NCI-H1105 treated with DMSO at 0.1 percent for 48 hours (cell line): Measurements from ENCODE around the gene LHPP.

Experiments
- DNase-seq: peaks from one replicate; lab custom pipeline; 2025; lab: John Stamatoyannopoulos, UW

LHPP gene

GRCh38 chr10:124448696-124449169 is 12.9 kb upstream of the LHPP start:
- no peak for DNase-seq

GRCh38 chr10:124449170-124450011 is 12.2 kb upstream of the LHPP start:
- DNase-seq = no peak

- DNase-seq = peak; percentile 45
Observed at GRCh38 chr10:124450012-124450782, 11.4 kb upstream of the LHPP start, which contains the start of gene NKX1-2. Gene NKX1-2 (minus strand): TSS chr10:124450035. CDS start chr10:124449943, 92 bp downstream.

GRCh38 chr10:124450783-124451057 is 10.9 kb upstream of the LHPP start:
- DNase-seq = no peak

- no peak for DNase-seq
Observed at GRCh38 chr10:124451276-124451675, 10.3 kb upstream of the LHPP start.

GRCh38 chr10:124453960-124454610 is 7.5 kb upstream of the LHPP start:
- DNase-seq = no peak

- DNase-seq = no peak
Observed at GRCh38 chr10:124455441-124455840, 6.2 kb upstream of the LHPP start.

GRCh38 chr10:124458473-124458872 is 3.1 kb upstream of the LHPP start:
- no peak for DNase-seq

GRCh38 chr10:124458889-124459288 is 2.7 kb upstream of the LHPP start:
- DNase-seq = no peak

- DNase-seq = no peak
Observed at GRCh38 chr10:124459395-124459794, 2.2 kb upstream of the LHPP start.

GRCh38 chr10:124460144-124460543 is 1.5 kb upstream of the LHPP start:
- DNase-seq = no peak

GRCh38 chr10:124462348-124462695 is 699 bp downstream of the LHPP start:
- DNase-seq = no peak

- no peak for DNase-seq
Observed at GRCh38 chr10:124464028-124464965, 2.7 kb downstream of the LHPP start.

GRCh38 chr10:124465003-124465776 is 3.6 kb downstream of the LHPP start:
- DNase-seq = no peak

GRCh38 chr10:124465777-124466488 is 4.3 kb downstream of the LHPP start:
- no peak for DNase-seq

- no peak for DNase-seq
Observed at GRCh38 chr10:124467165-124467564, 5.5 kb downstream of the LHPP start.

- no peak for DNase-seq
Observed at GRCh38 chr10:124468624-124469023, 7.0 kb downstream of the LHPP start.

- DNase-seq = no peak
Observed at GRCh38 chr10:124469956-124470484, 8.4 kb downstream of the LHPP start.

GRCh38 chr10:124470544-124471434 is 9.2 kb downstream of the LHPP start:
- DNase-seq = no peak
